SK-N-SH treated with all-trans-retinoic acid at 6 μM for 48 hours (cell line): Measurements from ENCODE around the gene AKNA.

Source experiments
- ARNTL ChIP-seq: fragments of 450-650 bp; formaldehyde crosslinking; IDR thresholded peaks from 2 replicates; pipeline ENCODE4 v1.5.0; 2020; ENCODE audit warnings: low read depth, mild to moderate bottlenecking, moderate library complexity, borderline replicate concordance
- CREB5 ChIP-seq: fragments of 250-450 bp; sonication (Bioruptor Pico); IDR thresholded peaks from 2 replicates; pipeline ENCODE4 v1.5.1; 2020; ENCODE audit warnings: low read depth, mild to moderate bottlenecking, moderate library complexity
- CSDC2 ChIP-seq: fragments of 250-450 bp; sonication (Bioruptor Pico); IDR thresholded peaks from 2 replicates; pipeline ENCODE4 v1.5.0; 2020; ENCODE audit warnings: mild to moderate bottlenecking, moderate library complexity
- ISL1 ChIP-seq: fragments of 250-450 bp; sonication (Bioruptor Pico); IDR thresholded peaks from 2 replicates; pipeline ENCODE4 v2.1.2; 2022; ENCODE audit warnings: mild to moderate bottlenecking, moderate library complexity
- PATZ1 ChIP-seq: fragments of 250-450 bp; sonication (Bioruptor Pico); IDR thresholded peaks from 2 replicates; pipeline ENCODE4 v1.8.0; 2020; ENCODE audit warnings: mild to moderate bottlenecking, moderate library complexity, borderline replicate concordance
- RARB ChIP-seq: fragments of 250-450 bp; sonication (Bioruptor Pico); IDR thresholded peaks from 2 replicates; pipeline ENCODE4 v1.8.0; 2021; ENCODE audit warnings: mild to moderate bottlenecking, moderate library complexity
- ZFP30 ChIP-seq: fragments of 450-650 bp; formaldehyde crosslinking; IDR thresholded peaks from 2 replicates; pipeline ENCODE4 v1.5.0; 2022; ENCODE audit warnings: mild to moderate bottlenecking, moderate library complexity
- ZNF565 ChIP-seq: fragments of 450-650 bp; formaldehyde crosslinking; conservative IDR thresholded peaks from 2 replicates; pipeline ENCODE4 v1.5.0; 2020; ENCODE audit warnings: low read depth, mild to moderate bottlenecking, moderate library complexity

DNA sequence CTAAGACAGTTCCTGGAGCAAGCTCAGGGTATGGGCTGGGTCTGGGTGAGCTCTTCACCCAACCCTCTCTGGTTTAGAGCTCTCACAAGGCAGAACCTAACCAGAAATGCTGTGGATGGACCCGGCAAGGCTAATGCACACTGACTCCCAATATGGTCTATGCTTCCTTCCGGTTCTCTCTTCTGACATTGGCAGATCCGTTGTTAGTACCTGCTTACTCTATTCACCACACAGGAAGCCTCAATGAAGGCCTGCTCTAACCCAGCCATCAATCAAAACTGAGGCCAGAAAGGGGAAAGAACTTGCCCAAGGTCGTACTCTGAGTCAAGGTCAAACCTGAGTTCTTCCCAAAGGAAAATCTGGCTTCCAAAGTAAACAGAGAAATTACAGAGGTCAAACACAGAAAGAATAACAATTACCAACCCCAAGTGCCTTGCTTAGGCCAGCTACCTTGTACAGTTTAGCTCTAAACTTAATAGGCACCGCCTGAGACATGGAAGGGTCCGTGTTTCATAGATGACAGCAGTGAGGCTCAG, 46.0 kb upstream of the AKNA start:
- TF ChIP-seq ISL1 (CRISPR knock-in tag) (no peak), PATZ1 (CRISPR knock-in tag) (no peak), ZFP30 (CRISPR knock-in tag) (no peak), ARNTL (CRISPR knock-in tag) (no peak), CSDC2 (CRISPR knock-in tag) (no peak), CREB5 (CRISPR knock-in tag) (no peak), RARB (CRISPR knock-in tag) (no peak), ZNF565 (CRISPR knock-in tag) (no peak)
